M059J (cell line): ENCODE data around the gene CHST9. TPM values are rescaled to one million over a fixed set of nuclear protein-coding genes. Genes with fewer than 3 reads are reported as not detected.

Source experiments
- DNase-seq: peaks from one replicate; pipeline ENCODE4 v3.0.0-alpha.2; 2012; ENCODE audit warnings: low read depth
- total RNA-seq: library from RNA; depleted of rRNA; stranded (reverse); fragments of >200 nt; shearing (Covaris generic); gene quantifications from 2 replicates; pipeline ENCODE4 v1.2.3, GENCODE V29; 2014

CHST9 gene
- total RNA-seq, 1 experiment from 2014 or later = not detected

GRCh38 chr18:26864658-26865057 is 320.4 kb downstream of the CHST9 start:
- no peak for DNase-seq

- DNase-seq = no peak
These were observed 321.1 kb downstream of the CHST9 start for GRCh38 chr18:26863921-26864497.

GRCh38 chr18:26863122-26863879 is 321.8 kb downstream of the CHST9 start:
- DNase-seq = peak; percentile 9

- no peak for DNase-seq
These were observed 323.0 kb downstream of the CHST9 start for GRCh38 chr18:26862084-26862483.
